GM19043 (cell line): ENCODE measurements around the gene NRG2.

Experiments used
- ATAC-seq: cut with Tn5 transposase; IDR thresholded peaks from one replicate; pipeline ENCODE4 v1.9.1; 2021; ENCODE audit warnings: low read depth; ENCODE audit not compliant: unreplicated experiment

Gene NRG2

GRCh38 chr5:140041492-140042392, 1.4 kb downstream of the NRG2 start:
- no peak for ATAC-seq

GRCh38 chr5:140041099-140041491, 2.0 kb downstream of the NRG2 start:
- ATAC-seq, result no peak

- ATAC-seq, result no peak
Measured at GRCh38 chr5:140040358-140040757, 2.7 kb downstream of the NRG2 start.

- no peak for ATAC-seq
Measured at GRCh38 chr5:140039561-140039960, 3.5 kb downstream of the NRG2 start.

- ATAC-seq, result no peak
Measured at GRCh38 chr5:140038373-140038957, 4.6 kb downstream of the NRG2 start.

GRCh38 chr5:140037012-140037411, 6.1 kb downstream of the NRG2 start:
- no peak for ATAC-seq

GRCh38 chr5:140035881-140036280, 7.2 kb downstream of the NRG2 start:
- ATAC-seq, result no peak

- no peak for ATAC-seq
Measured at GRCh38 chr5:140033037-140033760, 9.9 kb downstream of the NRG2 start.

- ATAC-seq, result no peak
Measured at GRCh38 chr5:140032296-140032695, 10.8 kb downstream of the NRG2 start.

GRCh38 chr5:140027807-140028206, 15.3 kb downstream of the NRG2 start:
- ATAC-seq, result no peak

- no peak for ATAC-seq
Measured at GRCh38 chr5:140025736-140026135, 17.4 kb downstream of the NRG2 start.

GRCh38 chr5:140024928-140025327, 18.2 kb downstream of the NRG2 start:
- ATAC-seq, result no peak

GRCh38 chr5:140023611-140024191, 19.4 kb downstream of the NRG2 start:
- ATAC-seq, result no peak

- ATAC-seq, result no peak
Measured at GRCh38 chr5:140020601-140021177, 22.4 kb downstream of the NRG2 start.

GRCh38 chr5:140018920-140019644, 24.0 kb downstream of the NRG2 start:
- no peak for ATAC-seq

- no peak for ATAC-seq
Measured at GRCh38 chr5:140018517-140018916, 24.6 kb downstream of the NRG2 start.

- no peak for ATAC-seq
Measured at GRCh38 chr5:140018096-140018481, 25.0 kb downstream of the NRG2 start.

GRCh38 chr5:140017397-140018095, 25.6 kb downstream of the NRG2 start:
- no peak for ATAC-seq

- no peak for ATAC-seq
Measured at GRCh38 chr5:140015706-140016105, 27.4 kb downstream of the NRG2 start.
